Kidney (tissue), 14 donors: ENCODE data around the gene MACROD2. TPM values are rescaled to one million over a fixed set of nuclear protein-coding genes. Genes with fewer than 3 reads are reported as not detected.

Experiments
- DNase-seq, 5 donors: peaks; one replicate each; pipeline ENCODE4 v3.0.0-alpha.2; 2013 to 2020
- FAIRE-seq: peaks from 2 replicates; lab custom pipeline; 2012; peaks lifted over from hg19 to GRCh38; lab: Jason Lieb, UNC
- H3K27ac ChIP-seq, 2 donors: one replicate each; pipeline ENCODE4 v1.7.0; 2013; ENCODE audit warnings: low read depth in 2 of 2, low read length in 2 of 2, inconsistent platforms in 1 of 2
- H3K27me3 ChIP-seq: one replicate; pipeline ENCODE4 v1.7.1; 2013; ENCODE audit warnings: low read length, inconsistent platforms; ENCODE audit not compliant: control insufficient read depth, insufficient read depth
- H3K36me3 ChIP-seq, 3 donors: one replicate each; pipeline versions ENCODE4 v1.7.0 to v1.7.1; 2013; ENCODE audit warnings: low read length in 3 of 3, control low read depth in 1 of 3, inconsistent platforms in 1 of 3; ENCODE audit not compliant: insufficient read depth in 3 of 3, control insufficient read depth in 2 of 3
- H3K4me1 ChIP-seq, 3 donors: one replicate each; pipeline versions ENCODE4 v1.7.0 to v1.7.1; 2013; ENCODE audit warnings: low read length in 3 of 3, inconsistent platforms in 1 of 3, low read depth in 1 of 3; ENCODE audit not compliant: control insufficient read depth in 2 of 3, insufficient read depth in 2 of 3
- H3K4me3 ChIP-seq, 3 donors: one replicate each; pipeline versions ENCODE4 v1.7.0 to v1.8.1; 2013; ENCODE audit warnings: low read length in 3 of 3, control low read depth in 1 of 3, inconsistent platforms in 1 of 3
- H3K9ac ChIP-seq, 3 donors: one replicate each; pipeline versions ENCODE4 v1.7.0 to v1.7.1; 2013; ENCODE audit warnings: low read length in 3 of 3, control low read depth in 1 of 3, inconsistent platforms in 1 of 3
- H3K9me3 ChIP-seq, 3 donors: one replicate each; pipeline versions ENCODE4 v1.7.0 to v1.7.1; 2013; ENCODE audit warnings: low read length in 3 of 3, control low read depth in 1 of 3, inconsistent platforms in 1 of 3; ENCODE audit not compliant: control insufficient read depth in 2 of 3, insufficient read depth in 1 of 3
- intact Hi-C: fragments of 100-400 bp; cut with DNase I; formaldehyde crosslinking; loops from one replicate; pipeline ENCODE4 v1.11.1; 2022
- polyA plus RNA-seq: library from polyadenylated mRNA; stranded (reverse); fragments of 350-450 nt; fragmentation: Illumina TruSeq; extraction: RNeasy Lipid Tissue Mini Kit (QIAGEN cat#74804); gene quantifications from one replicate; pipeline ENCODE4 v1.2.3, GENCODE V29; 2014; ENCODE audit warnings: low read depth, low replicate concordance; ENCODE audit not compliant: insufficient read depth
- total RNA-seq: library from RNA; stranded (reverse); fragmentation: NEBNext Ultra II Directional; extraction: Animal tissue kit (Norgen Biotek cat#: 25700); gene quantifications from one replicate; pipeline ENCODE4 v1.2.1, GENCODE V29; 2021
- TF ChIP-seq, protein P1 (sequence below): IDR thresholded peaks from 3 replicates; pipeline ENCODE4 v1.5.1; 2012; ENCODE audit warnings: mild to moderate bottlenecking, moderate library complexity, borderline replicate concordance; ENCODE audit not compliant: insufficient read depth; ENCODE audit errors: extremely low read depth
- donor health status: control.
- donor health status: control.
- donor health status: control.
- donor health status: control.
- donor health status: control.
- donor health status: DM: yes; HTN: yes; CAD: no.
- donor health status: Normal renal cell carcinoma (clear cell type).

Gene MACROD2
- total and polyA plus RNA-seq, 2 donors from 2014 or later = 3.0 to 10.0 TPM

DNA sequence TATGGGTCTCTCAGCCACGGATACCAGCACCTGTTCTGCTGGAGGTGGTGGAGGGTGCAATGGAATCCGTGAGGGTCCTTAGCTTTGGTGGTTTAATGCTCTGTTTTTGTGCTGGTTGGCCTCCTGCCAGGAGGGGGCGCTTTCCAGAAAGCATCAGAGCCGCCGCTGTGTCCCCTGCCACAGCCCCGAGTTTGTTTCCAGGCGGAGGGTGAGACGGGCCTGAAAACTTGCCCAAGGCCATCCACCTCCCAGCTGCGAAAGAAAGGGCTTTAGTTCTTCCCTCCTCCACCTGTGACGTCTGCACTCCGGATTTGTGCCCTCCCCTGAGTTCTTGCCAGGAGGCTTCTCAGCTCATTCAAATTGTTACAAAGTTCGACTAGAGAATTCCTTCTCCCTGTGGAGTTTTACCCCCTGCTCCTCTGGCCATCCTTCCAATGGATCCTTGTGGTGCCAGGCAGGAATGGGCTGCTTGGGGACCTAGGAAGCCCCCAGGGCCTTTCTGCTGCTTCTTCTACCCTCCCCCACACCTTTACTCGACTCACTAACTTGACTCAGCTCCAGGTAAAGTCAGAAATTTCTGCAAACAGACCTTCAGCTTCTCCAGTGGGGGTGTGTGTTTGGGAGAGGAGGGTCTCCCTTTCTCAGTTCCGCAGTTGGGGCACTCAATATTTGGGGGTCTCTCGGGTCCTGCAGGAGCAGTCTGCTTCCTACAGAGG, 1704.3 kb downstream of the MACROD2 start:
- Histone ChIP-seq H3K9me3 (peaks cover 0 to 1% (median 0%) of the 10 kb centered on the region in 3 donors), H3K4me1 (no peaks in the 10 kb centered on the region), H3K36me3 (no peaks in the 10 kb centered on the region), H3K9ac (no peak overlapping the region), H3K4me3 (no peak overlapping the region), H3K27me3 (no peaks in the 10 kb centered on the region), H3K27ac (no peak overlapping the region)
- TF ChIP-seq, protein P1, sequence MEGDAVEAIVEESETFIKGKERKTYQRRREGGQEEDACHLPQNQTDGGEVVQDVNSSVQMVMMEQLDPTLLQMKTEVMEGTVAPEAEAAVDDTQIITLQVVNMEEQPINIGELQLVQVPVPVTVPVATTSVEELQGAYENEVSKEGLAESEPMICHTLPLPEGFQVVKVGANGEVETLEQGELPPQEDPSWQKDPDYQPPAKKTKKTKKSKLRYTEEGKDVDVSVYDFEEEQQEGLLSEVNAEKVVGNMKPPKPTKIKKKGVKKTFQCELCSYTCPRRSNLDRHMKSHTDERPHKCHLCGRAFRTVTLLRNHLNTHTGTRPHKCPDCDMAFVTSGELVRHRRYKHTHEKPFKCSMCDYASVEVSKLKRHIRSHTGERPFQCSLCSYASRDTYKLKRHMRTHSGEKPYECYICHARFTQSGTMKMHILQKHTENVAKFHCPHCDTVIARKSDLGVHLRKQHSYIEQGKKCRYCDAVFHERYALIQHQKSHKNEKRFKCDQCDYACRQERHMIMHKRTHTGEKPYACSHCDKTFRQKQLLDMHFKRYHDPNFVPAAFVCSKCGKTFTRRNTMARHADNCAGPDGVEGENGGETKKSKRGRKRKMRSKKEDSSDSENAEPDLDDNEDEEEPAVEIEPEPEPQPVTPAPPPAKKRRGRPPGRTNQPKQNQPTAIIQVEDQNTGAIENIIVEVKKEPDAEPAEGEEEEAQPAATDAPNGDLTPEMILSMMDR = no peak
- intact Hi-C loops = no loop called here
- FAIRE-seq = no peak
- no peak for DNase-seq

DNA sequence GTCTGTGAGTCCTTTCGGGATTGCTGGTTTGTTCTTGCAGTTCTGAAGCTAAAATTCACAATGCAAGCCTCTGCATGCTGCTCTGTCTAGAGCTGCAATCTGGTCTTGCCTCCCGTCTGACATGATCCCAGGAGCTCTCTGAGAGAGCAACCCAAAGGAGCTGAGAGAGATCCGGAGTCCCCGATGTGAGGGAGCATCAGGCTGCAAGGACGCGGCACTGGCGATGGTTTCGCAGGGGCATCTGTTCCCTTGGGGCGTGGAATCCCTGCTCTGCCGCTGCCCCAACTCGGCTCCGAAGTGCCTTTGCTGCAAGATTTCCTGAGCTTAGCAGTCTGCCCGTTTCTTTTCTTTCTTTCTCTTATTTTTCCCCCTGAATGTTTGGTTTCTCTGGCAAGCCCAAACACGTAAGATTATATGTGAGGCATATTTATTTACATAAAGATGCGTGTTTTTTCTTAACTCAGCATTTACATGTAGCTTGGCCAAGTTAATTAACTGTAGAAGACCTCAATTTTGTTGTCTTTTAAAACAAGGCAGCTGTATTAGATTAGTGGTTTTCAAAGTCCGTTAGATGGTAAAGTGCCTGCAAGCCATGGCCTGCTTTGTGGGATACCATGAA, 1704.9 kb downstream of the MACROD2 start:
- no peak overlapping the region for H3K27ac ChIP-seq
- FAIRE-seq = no peak
- H3K4me3 ChIP-seq = no peak overlapping the region

DNA sequence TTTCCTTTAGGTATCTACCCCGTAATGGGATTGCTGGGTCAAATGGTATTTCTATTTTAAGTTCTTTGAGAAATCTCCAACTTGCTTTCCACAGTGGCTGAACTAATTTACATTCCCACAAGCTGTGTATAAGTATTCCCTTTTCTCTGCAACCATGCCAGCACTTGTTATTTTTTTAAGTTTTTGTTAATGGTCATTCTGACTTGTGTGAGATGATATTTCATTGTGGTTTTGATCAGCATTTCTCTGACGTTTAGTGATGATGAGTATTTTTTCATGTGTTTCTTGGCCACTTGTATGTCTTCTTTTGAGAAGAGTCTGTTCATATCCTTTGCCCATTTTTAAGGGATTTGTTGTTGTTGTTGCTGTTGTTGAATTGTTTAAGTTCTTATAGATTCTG, 1706.8 kb downstream of the MACROD2 start:
- DNase-seq (peak in 1 of 5 donors; percentile 14), FAIRE-seq (no peak)
- TF ChIP-seq, protein P1 = no peak
- Histone ChIP-seq H3K4me1 (no peaks in the 10 kb centered on the region), H3K4me3 (no peak overlapping the region), H3K27ac (no peak overlapping the region), H3K9me3 (peaks cover 0 to 1% (median 0%) of the 10 kb centered on the region in 3 donors), H3K27me3 (no peaks in the 10 kb centered on the region), H3K9ac (no peak overlapping the region), H3K36me3 (no peaks in the 10 kb centered on the region)
- intact Hi-C loops = no loop called here

More for the DNA sequence above, 1704.9 kb downstream of the MACROD2 start:
- TF ChIP-seq, protein P1 = no peak
- no peak for DNase-seq
- Histone ChIP-seq H3K4me1 (no peaks in the 10 kb centered on the region), H3K9me3 (peaks cover 0 to 1% (median 0%) of the 10 kb centered on the region in 3 donors), H3K36me3 (no peaks in the 10 kb centered on the region), H3K9ac (no peak overlapping the region), H3K27me3 (no peaks in the 10 kb centered on the region)
- intact Hi-C loops = no loop called here
